ENCODE data around the gene C11orf98.

GRCh38 chr11:62671608-62672389, 6.8 kb upstream of the C11orf98 start, which contains the start of the genes LBHD1 and UQCC3:
- TF ChIP-seq CTCF (IDR thresholded peaks at IDR 0.05) (peak in 1 of 5 experiments; percentile 10), EP300 (IDR thresholded peaks at IDR 0.05) (peak in 1 of 2 donors; percentile 84)
